Activated CD4-positive, CD25-positive, alpha-beta regulatory T cell (primary cell): ENCODE data around the gene EIF2AK2.

Experiments
- DNase-seq, 4 experiments: peaks; one replicate each; lab custom pipeline; 2025; lab: John Stamatoyannopoulos, UW

EIF2AK2 gene

GRCh38 chr2:37171624-37171950 is 14.8 kb upstream of the EIF2AK2 start:
- DNase-seq, result no peak

GRCh38 chr2:37168217-37168981 is 11.6 kb upstream of the EIF2AK2 start:
- no peak for DNase-seq

- no peak for DNase-seq
Measured at GRCh38 chr2:37167636-37168180, 10.9 kb upstream of the EIF2AK2 start.

GRCh38 chr2:37164757-37165156 is 8.0 kb upstream of the EIF2AK2 start:
- DNase-seq, result no peak

GRCh38 chr2:37156071-37156856 is 516 bp downstream of the EIF2AK2 start:
- peak in 2 of 4 experiments; percentile 18 to 32 for DNase-seq

GRCh38 chr2:37154785-37155184 is 2.0 kb downstream of the EIF2AK2 start:
- no peak for DNase-seq

GRCh38 chr2:37153224-37153623 is 3.6 kb downstream of the EIF2AK2 start:
- DNase-seq, result no peak

GRCh38 chr2:37149626-37150322 is 7.0 kb downstream of the EIF2AK2 start:
- DNase-seq, result no peak

GRCh38 chr2:37148325-37148724 is 8.5 kb downstream of the EIF2AK2 start:
- no peak for DNase-seq

- DNase-seq, result no peak
Measured at GRCh38 chr2:37146062-37146461, 10.7 kb downstream of the EIF2AK2 start.

- no peak for DNase-seq
Measured at GRCh38 chr2:37143974-37144373, 12.8 kb downstream of the EIF2AK2 start.

GRCh38 chr2:37142546-37142945 is 14.2 kb downstream of the EIF2AK2 start:
- no peak for DNase-seq

GRCh38 chr2:37132914-37133313 is 23.9 kb downstream of the EIF2AK2 start:
- no peak for DNase-seq

- DNase-seq, result no peak
Measured at GRCh38 chr2:37125416-37125815, 31.4 kb downstream of the EIF2AK2 start.

- DNase-seq, result no peak
Measured at GRCh38 chr2:37119157-37119556, 37.6 kb downstream of the EIF2AK2 start.

- DNase-seq, result no peak
Measured at GRCh38 chr2:37117566-37117965, 39.2 kb downstream of the EIF2AK2 start.

- no peak for DNase-seq
Measured at GRCh38 chr2:37111958-37112357, 44.8 kb downstream of the EIF2AK2 start.

- no peak for DNase-seq
Measured at GRCh38 chr2:37110306-37111212, 46.2 kb downstream of the EIF2AK2 start.

- no peak for DNase-seq
Measured at GRCh38 chr2:37109523-37109922, 47.3 kb downstream of the EIF2AK2 start.

- DNase-seq, result no peak
Measured at GRCh38 chr2:37105150-37105549, 51.6 kb downstream of the EIF2AK2 start.

GRCh38 chr2:37104178-37104577 is 52.6 kb downstream of the EIF2AK2 start:
- no peak for DNase-seq

- no peak for DNase-seq
Measured at GRCh38 chr2:37102588-37102987, 54.2 kb downstream of the EIF2AK2 start.
